CD14-positive monocyte (primary cell): ENCODE data around the gene MTRFR. TPM values are rescaled to one million over a fixed set of nuclear protein-coding genes. Genes with fewer than 3 reads are reported as not detected.
"Not testable (repeated sequence)": the region's sequence is repeated elsewhere in the genome, so short reads cannot be mapped to it uniquely, and the experiment has no call there.

ENCODE experiments used
- DNase-seq, 3 donors: peaks; one replicate each; pipeline ENCODE4 v3.0.0-alpha.2; 2011 to 2022
- H2AFZ ChIP-seq: 2 replicates; pipeline ENCODE4 v1.6.0; 2012; ENCODE audit warnings: mild to moderate bottlenecking, low read depth, low read length, inconsistent platforms; ENCODE audit not compliant: insufficient read depth, poor library complexity, severe bottlenecking
- H3K27ac ChIP-seq, 2 donors: 1 replicate in 1 of 2; 2 replicates in 1 of 2; pipeline ENCODE4 v1.5.1; 2012 to 2013; ENCODE audit warnings: low read length in 2 of 2, control low read depth in 1 of 2, inconsistent platforms in 1 of 2, low read depth in 1 of 2, mild to moderate bottlenecking in 1 of 2
- H3K27me3 ChIP-seq, 2 donors: one replicate each; pipeline versions ENCODE4 v1.6.0 to v1.6.1; 2011 to 2013; ENCODE audit warnings: low read length in 2 of 2; ENCODE audit not compliant: control insufficient read depth in 2 of 2, insufficient read depth in 2 of 2
- H3K36me3 ChIP-seq, 2 donors: replicated peaks in 1 of 2; 1 replicate in 1 of 2; 2 replicates in 1 of 2; pipeline versions ENCODE4 v1.5.1 to v1.6.1; 2012 to 2013; ENCODE audit warnings: low read length in 2 of 2, control low read depth in 1 of 2, inconsistent platforms in 1 of 2, mild to moderate bottlenecking in 1 of 2; ENCODE audit not compliant: insufficient read depth in 2 of 2, control insufficient read depth in 1 of 2
- H3K4me1 ChIP-seq, 2 donors: 1 replicate in 1 of 2; 2 replicates in 1 of 2; pipeline versions ENCODE4 v1.5.1 to v1.6.1; 2012 to 2013; ENCODE audit warnings: low read length in 2 of 2, control low read depth in 1 of 2, inconsistent platforms in 1 of 2, mild to moderate bottlenecking in 1 of 2, moderate library complexity in 1 of 2; ENCODE audit not compliant: insufficient read depth in 2 of 2, control insufficient read depth in 1 of 2
- H3K4me2 ChIP-seq: replicated peaks from 2 replicates; pipeline ENCODE3; 2012; ENCODE audit warnings: low read length, moderate library complexity, mild to moderate bottlenecking; ENCODE audit not compliant: poor library complexity, severe bottlenecking; ENCODE audit errors: extremely low read depth
- H3K4me3 ChIP-seq, 3 experiments: fragments of 200-600 bp in 1 of 3; sonication (generic) in 1 of 3; replicated peaks in 1 of 3; 1 replicate in 2 of 3; 2 replicates in 1 of 3; pipeline ENCODE4 v1.5.1; 2011 to 2013; ENCODE audit warnings: low read length in 3 of 3, mild to moderate bottlenecking in 3 of 3, control low read depth in 2 of 3, low read depth in 2 of 3, inconsistent platforms in 1 of 3, moderate library complexity in 1 of 3
- H3K79me2 ChIP-seq: 2 replicates; pipeline ENCODE4 v1.6.0; 2012; ENCODE audit warnings: mild to moderate bottlenecking, control low read depth, inconsistent platforms, low read length, moderate library complexity; ENCODE audit not compliant: insufficient read depth
- H3K9ac ChIP-seq: 2 replicates; pipeline ENCODE4 v1.6.0; 2017; ENCODE audit warnings: low read length, mild to moderate bottlenecking; ENCODE audit not compliant: insufficient read depth, poor library complexity, severe bottlenecking
- H3K9me3 ChIP-seq, 2 donors: replicated peaks in 1 of 2; 1 replicate in 1 of 2; 2 replicates in 1 of 2; pipeline versions ENCODE4 v1.5.1 to v1.6.1; 2012 to 2013; ENCODE audit warnings: low read length in 2 of 2, control low read depth in 1 of 2; ENCODE audit not compliant: control insufficient read depth in 1 of 2, insufficient read depth in 1 of 2
- H4K20me1 ChIP-seq: 2 replicates; pipeline ENCODE4 v1.6.0; 2012; ENCODE audit warnings: mild to moderate bottlenecking, low read length, control low read depth, moderate library complexity; ENCODE audit not compliant: insufficient read depth
- H3K27ac Mint-ChIP-seq, 7 donors: one replicate each; pipeline ENCODE4 v1.8.0; 2020; ENCODE audit warnings: mild to moderate bottlenecking in 7 of 7, mixed read lengths in 7 of 7, moderate library complexity in 6 of 7, inconsistent platforms in 2 of 7
- H3K27me3 Mint-ChIP-seq, 3 donors: one replicate each; pipeline ENCODE4 v1.8.0; 2021 to 2022; ENCODE audit warnings: low read depth in 3 of 3, mild to moderate bottlenecking in 3 of 3, mixed read lengths in 3 of 3, moderate library complexity in 3 of 3, inconsistent platforms in 1 of 3
- H3K36me3 Mint-ChIP-seq, 2 donors: one replicate each; pipeline ENCODE4 v1.8.0; 2020; ENCODE audit warnings: mixed read lengths in 2 of 2, inconsistent platforms in 1 of 2, mild to moderate bottlenecking in 1 of 2
- H3K4me1 Mint-ChIP-seq: one replicate; pipeline ENCODE4 v1.8.0; 2020; ENCODE audit warnings: mild to moderate bottlenecking, mixed read lengths
- H3K4me3 Mint-ChIP-seq, 2 donors: one replicate each; pipeline ENCODE4 v1.8.0; 2020; ENCODE audit warnings: mild to moderate bottlenecking in 2 of 2, mixed read lengths in 2 of 2, moderate library complexity in 1 of 2
- H3K9me3 Mint-ChIP-seq, 7 donors: one replicate each; pipeline ENCODE4 v1.8.0; 2020 to 2022; ENCODE audit warnings: mixed read lengths in 7 of 7, mild to moderate bottlenecking in 6 of 7, moderate library complexity in 6 of 7, inconsistent platforms in 2 of 7
- CTCF ChIP-seq: fragments of 200-600 bp; IDR thresholded peaks from one replicate; pipeline ENCODE4 v1.8.0; 2022; ENCODE audit warnings: antibody characterized with exemption, mild to moderate bottlenecking
- WGBS: methylation state at CpG from one replicate; pipeline ENCODE4 v1.1.5; 2013; ENCODE audit warnings: missing lambda C conversion rate; ENCODE audit not compliant: insufficient coverage; 5-methylcytosine and 5-hydroxymethylcytosine counted together
- intact Hi-C, 2 donors: fragments of 100-400 bp; cut with micrococcal nuclease; formaldehyde crosslinking; loops; one replicate each; pipeline versions ENCODE4 v1.15.0 to v1.15.1; 2023
- polyA plus RNA-seq, 3 donors: library from polyadenylated mRNA; depleted of rRNA in 1 of 3; unstranded in 2 of 3; stranded (reverse) in 1 of 3; fragments of 300-500 nt in 2 of 3; fragments of >200 nt in 1 of 3; fragmentation: Illumina TruSeq in 2 of 3; gene quantifications; 1 replicate in 2 of 3; 2 replicates in 1 of 3; pipeline ENCODE4 v1.2.3, GENCODE V29; 2012 to 2021

The MTRFR gene
- polyA plus RNA-seq, 3 donors = 1.7 to 2.1 (median 1.7) TPM

DNA sequence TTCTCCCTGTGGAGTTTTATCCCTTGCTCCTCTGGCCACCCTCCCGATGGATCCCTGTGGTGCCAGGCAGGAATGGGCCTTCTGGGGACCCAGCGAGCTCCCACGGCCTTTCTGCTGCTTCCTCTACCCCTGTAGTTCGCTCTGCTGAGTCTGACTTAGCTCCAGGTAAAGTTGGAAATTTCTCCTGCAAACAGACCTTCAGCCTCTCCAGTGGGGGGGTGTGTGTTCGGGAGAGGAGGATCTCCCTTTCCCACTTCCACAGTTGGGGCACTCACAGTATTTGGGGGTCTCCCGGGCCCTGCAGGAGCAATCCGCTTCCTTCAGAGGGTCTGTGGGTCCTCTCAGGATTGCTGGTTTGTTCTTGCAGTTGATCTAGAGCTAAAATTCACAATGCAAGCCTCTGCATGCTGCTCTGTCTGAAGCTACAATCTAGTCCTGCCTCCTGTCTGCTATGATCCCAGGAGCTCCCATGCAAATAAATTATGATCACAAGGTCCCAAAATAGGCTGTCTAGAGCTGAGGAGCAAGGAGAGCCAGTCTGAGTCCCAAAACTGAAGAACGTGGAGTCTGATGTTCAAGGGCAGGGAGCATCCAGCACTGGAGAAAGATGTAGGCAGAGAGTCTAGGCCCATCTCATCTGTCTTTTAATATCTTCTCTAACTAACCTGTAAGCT lies 18.3 kb downstream of the MTRFR start:
- Histone ChIP-seq H3K27ac (no peak overlapping the region), H3K9ac (peak overlapping the region; percentile 15), H2AFZ (no peak overlapping the region), H3K27me3 (no peaks in the 10 kb centered on the region), H3K4me3 (no peak overlapping the region), H3K4me2 (no peak overlapping the region), H3K4me1 (peaks cover 8% of the 10 kb centered on the region in 2 donors), H3K36me3 (peaks cover 32 to 47% of the 10 kb centered on the region in 2 donors), H4K20me1 (peaks cover 6% of the 10 kb centered on the region), H3K79me2 (peaks cover 57% of the 10 kb centered on the region), H3K9me3 (peaks cover 0 to 4% of the 10 kb centered on the region in 2 donors)
- H3K4me1 Mint-ChIP-seq = peaks cover 16% of the 10 kb centered on the region
- no peaks in the 10 kb centered on the region for H3K27me3 Mint-ChIP-seq
- TF ChIP-seq CTCF = no peak
- intact Hi-C loops = no loop called here
- H3K4me3 Mint-ChIP-seq = no peak overlapping the region
- H3K9me3 Mint-ChIP-seq = peaks cover 0 to 11% (median 6%) of the 10 kb centered on the region in 7 donors
- 90% methylated on average over 3 of the region's 8 CpGs for WGBS
- H3K36me3 Mint-ChIP-seq = peaks cover 42 to 54% of the 10 kb centered on the region in 2 donors
- DNase-seq = no peak
- H3K27ac Mint-ChIP-seq = peak overlapping the region in 4 of 7 donors; percentile 9 to 78 (median 52)

GRCh38 chr12:123252365-123252764 lies 19.1 kb downstream of the MTRFR start:
- H3K36me3 Mint-ChIP-seq = peaks cover 48 to 59% of the 10 kb centered on the region in 2 donors
- H3K27ac Mint-ChIP-seq, intact Hi-C loops, H3K4me3 ChIP-seq, H4K20me1 ChIP-seq, H3K27me3 ChIP-seq, DNase-seq, H2AFZ ChIP-seq, H3K4me2 ChIP-seq, H3K27ac ChIP-seq, H3K27me3 Mint-ChIP-seq, H3K9me3 ChIP-seq, H3K9ac ChIP-seq, H3K4me1 ChIP-seq, H3K4me3 Mint-ChIP-seq: not testable (repeated sequence)
- 78% methylated on average over 5 of the region's 9 CpGs for WGBS
- peaks cover 0 to 11% (median 6%) of the 10 kb centered on the region in 7 donors for H3K9me3 Mint-ChIP-seq
- Histone ChIP-seq H3K36me3 (peaks cover 36 to 55% of the 10 kb centered on the region in 2 donors), H3K79me2 (peaks cover 50% of the 10 kb centered on the region)
- H3K4me1 Mint-ChIP-seq = peaks cover 16% of the 10 kb centered on the region
